T-helper 1 cell treated with Interleukin-12 subunit alpha and Interleukin-12 subunit beta and Interleukin-4 antibody, amounts not matched to agents 30 μg/mL and 1 μg/mL, for 36 hours (primary cell): Measurements from ENCODE around the gene MYH11.
"Not testable (repeated sequence)": the region's sequence is repeated elsewhere in the genome, so short reads cannot be mapped to it uniquely, and the experiment has no call there.

Experiments used
- H3K27ac Mint-ChIP-seq: one replicate; pipeline ENCODE4 v1.8.0; 2021; ENCODE audit warnings: mild to moderate bottlenecking, mixed read lengths
- H3K27me3 Mint-ChIP-seq: one replicate; pipeline ENCODE4 v1.8.0; 2021; ENCODE audit warnings: low read depth, mixed read lengths
- H3K36me3 Mint-ChIP-seq: one replicate; pipeline ENCODE4 v1.8.0; 2021; ENCODE audit warnings: low read depth, mixed read lengths
- H3K4me1 Mint-ChIP-seq: one replicate; pipeline ENCODE4 v1.8.0; 2021; ENCODE audit warnings: low read depth, mixed read lengths
- H3K4me3 Mint-ChIP-seq: one replicate; pipeline ENCODE4 v1.8.0; 2021; ENCODE audit warnings: mild to moderate bottlenecking, moderate library complexity, mixed read lengths
- H3K9me3 Mint-ChIP-seq: one replicate; pipeline ENCODE4 v1.8.0; 2021; ENCODE audit warnings: mixed read lengths

The MYH11 gene

GRCh38 chr16:15792563-15792971, 64.3 kb downstream of the MYH11 start:
- H3K27me3 Mint-ChIP-seq, result peaks cover 4% of the 10 kb centered on the region
- H3K36me3 Mint-ChIP-seq, result no peaks in the 10 kb centered on the region
- H3K4me3 Mint-ChIP-seq, result no peak overlapping the region
- H3K27ac Mint-ChIP-seq, result no peak overlapping the region
- H3K9me3 Mint-ChIP-seq, result peaks cover 19% of the 10 kb centered on the region
- H3K4me1 Mint-ChIP-seq, result peaks cover 5% of the 10 kb centered on the region

- Mint-ChIP-seq H3K9me3 (peaks cover 6% of the 10 kb centered on the region), H3K27me3 (no peaks in the 10 kb centered on the region), H3K27ac (no peak overlapping the region), H3K4me3 (no peak overlapping the region), H3K4me1 (peaks cover 5% of the 10 kb centered on the region), H3K36me3 (no peaks in the 10 kb centered on the region)
Measured at GRCh38 chr16:15790458-15790857, 66.4 kb downstream of the MYH11 start.

- not testable (repeated sequence) for H3K9me3 Mint-ChIP-seq, H3K27ac Mint-ChIP-seq, H3K27me3 Mint-ChIP-seq, H3K4me3 Mint-ChIP-seq, H3K4me1 Mint-ChIP-seq, H3K36me3 Mint-ChIP-seq
Measured at GRCh38 chr16:15789816-15790215, 67.0 kb downstream of the MYH11 start.

GRCh38 chr16:15788846-15789239, 68.0 kb downstream of the MYH11 start:
- H3K4me3 Mint-ChIP-seq, result no peak overlapping the region
- no peaks in the 10 kb centered on the region for H3K36me3 Mint-ChIP-seq
- no peaks in the 10 kb centered on the region for H3K27me3 Mint-ChIP-seq
- no peak overlapping the region for H3K27ac Mint-ChIP-seq
- no peaks in the 10 kb centered on the region for H3K9me3 Mint-ChIP-seq
- H3K4me1 Mint-ChIP-seq, result peaks cover 5% of the 10 kb centered on the region

GRCh38 chr16:15786501-15786900, 70.3 kb downstream of the MYH11 start:
- no peak overlapping the region for H3K27ac Mint-ChIP-seq
- no peaks in the 10 kb centered on the region for H3K36me3 Mint-ChIP-seq
- no peaks in the 10 kb centered on the region for H3K4me1 Mint-ChIP-seq
- H3K9me3 Mint-ChIP-seq, result no peaks in the 10 kb centered on the region
- no peaks in the 10 kb centered on the region for H3K27me3 Mint-ChIP-seq
- H3K4me3 Mint-ChIP-seq, result no peak overlapping the region

GRCh38 chr16:15785386-15786059, 71.3 kb downstream of the MYH11 start:
- no peaks in the 10 kb centered on the region for H3K36me3 Mint-ChIP-seq
- no peaks in the 10 kb centered on the region for H3K9me3 Mint-ChIP-seq
- H3K27me3 Mint-ChIP-seq, result no peaks in the 10 kb centered on the region
- no peak overlapping the region for H3K27ac Mint-ChIP-seq
- H3K4me3 Mint-ChIP-seq, result no peak overlapping the region
- H3K4me1 Mint-ChIP-seq, result no peaks in the 10 kb centered on the region

- no peak overlapping the region for H3K27ac Mint-ChIP-seq
- H3K4me1 Mint-ChIP-seq, result no peaks in the 10 kb centered on the region
- no peaks in the 10 kb centered on the region for H3K27me3 Mint-ChIP-seq
- no peaks in the 10 kb centered on the region for H3K36me3 Mint-ChIP-seq
- H3K9me3 Mint-ChIP-seq, result no peaks in the 10 kb centered on the region
- H3K4me3 Mint-ChIP-seq, result no peak overlapping the region
Measured at GRCh38 chr16:15783985-15784384, 72.8 kb downstream of the MYH11 start.

- Mint-ChIP-seq H3K9me3 (no peaks in the 10 kb centered on the region), H3K27me3 (no peaks in the 10 kb centered on the region), H3K27ac (no peak overlapping the region), H3K36me3 (no peaks in the 10 kb centered on the region), H3K4me1 (no peaks in the 10 kb centered on the region), H3K4me3 (no peak overlapping the region)
Measured at GRCh38 chr16:15782573-15783365, 74.1 kb downstream of the MYH11 start.

GRCh38 chr16:15781650-15782049, 75.2 kb downstream of the MYH11 start:
- H3K36me3 Mint-ChIP-seq, result no peaks in the 10 kb centered on the region
- H3K9me3 Mint-ChIP-seq, result no peaks in the 10 kb centered on the region
- H3K27me3 Mint-ChIP-seq, result no peaks in the 10 kb centered on the region
- no peak overlapping the region for H3K4me3 Mint-ChIP-seq
- no peak overlapping the region for H3K27ac Mint-ChIP-seq
- no peaks in the 10 kb centered on the region for H3K4me1 Mint-ChIP-seq

- no peak overlapping the region for H3K27ac Mint-ChIP-seq
Measured at GRCh38 chr16:15780805-15781204, 76.0 kb downstream of the MYH11 start.

GRCh38 chr16:15779664-15780351, 77.0 kb downstream of the MYH11 start:
- no peak overlapping the region for H3K4me3 Mint-ChIP-seq
- H3K4me1 Mint-ChIP-seq, result no peaks in the 10 kb centered on the region
- H3K27me3 Mint-ChIP-seq, result peaks cover 5% of the 10 kb centered on the region
- H3K9me3 Mint-ChIP-seq, result no peaks in the 10 kb centered on the region
- H3K36me3 Mint-ChIP-seq, result no peaks in the 10 kb centered on the region
- H3K27ac Mint-ChIP-seq, result no peak overlapping the region

More at GRCh38 chr16:15780805-15781204, 76.0 kb downstream of the MYH11 start:
- no peak overlapping the region for H3K4me3 Mint-ChIP-seq
- H3K9me3 Mint-ChIP-seq, result no peaks in the 10 kb centered on the region
- H3K27me3 Mint-ChIP-seq, result peaks cover under 1% of the 10 kb centered on the region
- H3K4me1 Mint-ChIP-seq, result no peaks in the 10 kb centered on the region
- H3K36me3 Mint-ChIP-seq, result no peaks in the 10 kb centered on the region

- no peak overlapping the region for H3K4me3 Mint-ChIP-seq
- no peaks in the 10 kb centered on the region for H3K4me1 Mint-ChIP-seq
- peaks cover 5% of the 10 kb centered on the region for H3K27me3 Mint-ChIP-seq
- H3K9me3 Mint-ChIP-seq, result no peaks in the 10 kb centered on the region
- no peaks in the 10 kb centered on the region for H3K36me3 Mint-ChIP-seq
- H3K27ac Mint-ChIP-seq, result no peak overlapping the region
Measured at GRCh38 chr16:15778999-15779614, 77.7 kb downstream of the MYH11 start.

- H3K36me3 Mint-ChIP-seq, result no peaks in the 10 kb centered on the region
- no peaks in the 10 kb centered on the region for H3K4me1 Mint-ChIP-seq
Measured at GRCh38 chr16:15778204-15778743, 78.6 kb downstream of the MYH11 start.

GRCh38 chr16:15777533-15778203, 79.2 kb downstream of the MYH11 start:
- H3K4me3 Mint-ChIP-seq, result no peak overlapping the region
- H3K27me3 Mint-ChIP-seq, result peaks cover 10% of the 10 kb centered on the region
- no peaks in the 10 kb centered on the region for H3K4me1 Mint-ChIP-seq
- no peak overlapping the region for H3K27ac Mint-ChIP-seq
- H3K36me3 Mint-ChIP-seq, result no peaks in the 10 kb centered on the region
- H3K9me3 Mint-ChIP-seq, result no peaks in the 10 kb centered on the region

More at GRCh38 chr16:15778204-15778743, 78.6 kb downstream of the MYH11 start:
- Mint-ChIP-seq H3K9me3 (no peaks in the 10 kb centered on the region), H3K27me3 (peaks cover 10% of the 10 kb centered on the region), H3K4me3 (no peak overlapping the region), H3K27ac (no peak overlapping the region)
